GM10248 (cell line): ENCODE data around the gene MBL2.

Experiments used
- CTCF ChIA-PET: fragments of 300-600 bp; sonication (Branson Sonifier 250); formaldehyde crosslinking; extraction: SDS; loops from one replicate; lab custom pipeline; 2021; ENCODE audit warnings: antibody characterized with exemption; lab: Yijun Ruan, JAX
- POLR2A ChIA-PET: fragments of 350-650 bp; sonication (Branson Sonifier 250); formaldehyde crosslinking; extraction: SDS; loops from one replicate; lab custom pipeline; 2020; ENCODE audit warnings: antibody characterized with exemption; lab: Yijun Ruan, JAX
- DNase-seq: peaks from one replicate; pipeline ENCODE4 v3.0.0; 2012; ENCODE audit errors: extremely low spot score
- TF ChIP-seq, protein P1 (sequence below): IDR thresholded peaks from 2 replicates; pipeline ENCODE4 v1.5.1; 2012; ENCODE audit warnings: mild to moderate bottlenecking, low read depth; ENCODE audit errors: extremely low read depth, missing control alignments, control extremely low read depth

The MBL2 gene

DNA sequence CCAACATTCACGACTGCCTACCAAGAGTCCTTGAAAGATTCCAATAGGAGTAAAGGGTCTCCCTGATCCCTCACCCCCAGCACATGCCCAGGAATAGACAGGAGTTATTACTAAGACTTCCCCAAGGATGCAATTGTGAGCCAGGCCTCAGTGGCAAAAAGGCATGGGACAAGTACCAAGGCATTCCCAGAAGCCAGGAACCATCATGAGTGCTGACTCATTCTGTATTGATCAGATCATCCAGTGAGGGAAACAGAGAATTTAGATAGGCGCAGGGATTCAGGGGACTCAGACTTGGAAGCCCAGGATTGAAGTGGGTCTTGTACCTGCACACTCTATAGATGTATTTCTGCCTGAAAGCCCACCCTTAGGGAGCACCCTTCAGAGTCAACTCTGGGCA is 21.2 kb downstream of the MBL2 start:
- no peak for DNase-seq
- POLR2A ChIA-PET, result no interaction called here
- TF ChIP-seq, protein P1, sequence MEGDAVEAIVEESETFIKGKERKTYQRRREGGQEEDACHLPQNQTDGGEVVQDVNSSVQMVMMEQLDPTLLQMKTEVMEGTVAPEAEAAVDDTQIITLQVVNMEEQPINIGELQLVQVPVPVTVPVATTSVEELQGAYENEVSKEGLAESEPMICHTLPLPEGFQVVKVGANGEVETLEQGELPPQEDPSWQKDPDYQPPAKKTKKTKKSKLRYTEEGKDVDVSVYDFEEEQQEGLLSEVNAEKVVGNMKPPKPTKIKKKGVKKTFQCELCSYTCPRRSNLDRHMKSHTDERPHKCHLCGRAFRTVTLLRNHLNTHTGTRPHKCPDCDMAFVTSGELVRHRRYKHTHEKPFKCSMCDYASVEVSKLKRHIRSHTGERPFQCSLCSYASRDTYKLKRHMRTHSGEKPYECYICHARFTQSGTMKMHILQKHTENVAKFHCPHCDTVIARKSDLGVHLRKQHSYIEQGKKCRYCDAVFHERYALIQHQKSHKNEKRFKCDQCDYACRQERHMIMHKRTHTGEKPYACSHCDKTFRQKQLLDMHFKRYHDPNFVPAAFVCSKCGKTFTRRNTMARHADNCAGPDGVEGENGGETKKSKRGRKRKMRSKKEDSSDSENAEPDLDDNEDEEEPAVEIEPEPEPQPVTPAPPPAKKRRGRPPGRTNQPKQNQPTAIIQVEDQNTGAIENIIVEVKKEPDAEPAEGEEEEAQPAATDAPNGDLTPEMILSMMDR, result no peak
- CTCF ChIA-PET, result interaction anchor here (1.2 kb wide), 1 partner anchor 28 kb away, joined by 4 read pairs; no protein-coding TSS in a partner anchor

DNA sequence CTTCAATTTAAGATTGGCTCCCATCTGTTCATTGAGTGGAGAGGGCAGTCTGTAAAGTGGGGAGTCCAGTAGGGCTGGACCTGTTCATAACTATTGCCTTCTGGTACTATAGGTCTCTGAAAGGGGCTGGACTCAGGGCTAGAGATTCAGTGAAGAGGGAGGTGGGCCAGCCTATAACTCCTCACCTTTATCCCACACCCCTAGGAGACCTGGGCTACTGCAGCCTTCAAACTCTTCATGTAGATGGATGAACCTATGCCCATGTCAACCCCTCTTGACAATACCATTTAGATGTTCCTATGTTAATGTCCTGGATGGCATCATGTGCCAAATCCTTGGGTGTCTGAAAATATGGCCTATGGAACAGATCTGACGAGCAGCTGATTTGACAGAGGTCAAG is 22.0 kb downstream of the MBL2 start:
- DNase-seq, result no peak
- TF ChIP-seq, protein P1, result no peak
- CTCF ChIA-PET, result interaction anchor here (12.6 kb wide), 1 partner anchor 26 kb away, joined by 356 read pairs; the partner anchor contains the start of gene MBL2
- POLR2A ChIA-PET, result no interaction called here

DNA sequence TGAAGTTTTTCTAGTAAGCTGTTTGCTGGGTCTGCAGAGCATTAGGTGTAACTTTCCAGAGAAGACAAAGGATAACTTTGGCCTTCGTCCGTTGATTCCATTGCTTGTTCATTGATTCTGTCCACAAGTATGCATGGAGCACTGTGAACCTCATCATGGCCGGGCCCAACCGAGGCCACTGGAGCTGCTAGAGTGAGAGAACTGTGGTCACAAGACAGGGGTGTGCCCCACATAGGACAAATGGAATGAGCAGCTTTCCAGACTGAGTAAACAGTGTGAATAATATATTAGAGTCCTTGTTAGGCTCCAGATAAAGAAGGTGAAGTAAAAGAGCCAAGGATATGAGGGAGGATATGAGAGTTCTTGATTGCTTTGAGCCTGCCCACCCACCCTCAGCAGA is 24.9 kb downstream of the MBL2 start:
- CTCF ChIA-PET, result interaction anchor here (1.5 to 12.6 kb wide), 2 partner anchors 29 to 98 kb away, joined by 4 to 356 read pairs; partner anchors contain the start of gene MBL2
- POLR2A ChIA-PET, result no interaction called here
- DNase-seq, result no peak
- TF ChIP-seq, protein P1, result no peak

DNA sequence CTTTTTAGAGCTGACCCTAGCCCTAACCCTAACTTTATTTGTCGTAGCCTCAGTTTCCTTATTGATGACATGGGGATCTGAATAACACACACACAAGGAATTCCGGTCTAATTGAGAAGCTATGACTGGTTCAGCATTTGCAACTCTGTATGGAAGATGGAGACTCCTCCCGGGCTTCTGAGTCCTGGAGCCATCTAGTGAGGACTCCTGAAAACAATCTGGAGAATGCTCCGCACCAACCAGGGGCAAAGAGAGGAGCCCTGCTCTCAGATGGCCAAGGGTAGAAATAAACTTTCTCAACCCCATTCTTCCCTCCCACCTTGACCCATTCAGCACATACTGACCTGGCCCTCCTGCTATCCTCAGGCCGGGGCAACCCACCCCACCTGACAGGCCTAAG is 26.4 kb downstream of the MBL2 start:
- POLR2A ChIA-PET, result no interaction called here
- CTCF ChIA-PET, result interaction anchor here (1.0 to 12.6 kb wide), 3 partner anchors 8 to 30 kb away, joined by 3 to 356 read pairs (median 6); partner anchors contain the start of gene MBL2

DNA sequence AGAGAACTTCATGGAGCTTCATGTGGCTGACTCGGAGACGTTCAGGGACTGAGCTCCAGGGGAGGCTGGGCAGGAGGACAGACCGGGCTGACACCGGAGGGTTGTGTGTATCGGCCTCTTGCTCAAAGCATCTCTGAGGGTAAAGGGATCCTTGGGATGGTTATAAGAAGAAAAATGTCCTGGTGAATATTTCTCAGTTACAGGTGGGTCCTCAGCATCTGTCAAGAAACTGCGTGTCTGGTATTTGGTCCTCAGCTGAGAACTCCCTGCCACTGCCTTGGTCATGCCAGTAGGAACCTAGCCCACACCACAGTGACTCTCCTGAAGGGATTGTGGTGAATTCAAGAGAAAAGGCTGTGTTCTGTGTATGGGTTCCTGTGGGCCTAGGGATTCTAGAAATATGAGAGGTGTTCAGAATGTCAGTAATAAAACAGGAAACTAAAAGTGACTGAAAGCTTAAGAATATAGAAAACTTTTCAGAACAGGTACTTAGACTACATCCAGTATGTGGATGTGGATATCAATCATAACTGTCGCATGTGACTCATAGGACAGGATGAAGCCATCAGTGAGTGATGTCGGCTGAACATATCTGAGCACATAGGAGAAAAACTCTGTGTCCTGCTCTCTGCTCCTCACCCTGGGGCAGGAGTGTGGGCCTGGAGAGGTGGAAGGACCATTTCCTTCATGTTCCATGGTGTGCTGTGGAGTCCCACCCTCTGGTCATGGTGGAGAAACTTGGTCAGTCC is 28.4 kb downstream of the MBL2 start:
- DNase-seq, result no peak
- ChIA-PET POLR2A (no interaction called here), CTCF (interaction anchor here (1.3 to 12.6 kb wide), 2 partner anchors 20 to 32 kb away, joined by 3 to 356 read pairs; partner anchors contain the start of gene MBL2)
- TF ChIP-seq, protein P1, result no peak

More for the DNA sequence above, 26.4 kb downstream of the MBL2 start:
- DNase-seq, result no peak
- TF ChIP-seq, protein P1, result no peak

DNA sequence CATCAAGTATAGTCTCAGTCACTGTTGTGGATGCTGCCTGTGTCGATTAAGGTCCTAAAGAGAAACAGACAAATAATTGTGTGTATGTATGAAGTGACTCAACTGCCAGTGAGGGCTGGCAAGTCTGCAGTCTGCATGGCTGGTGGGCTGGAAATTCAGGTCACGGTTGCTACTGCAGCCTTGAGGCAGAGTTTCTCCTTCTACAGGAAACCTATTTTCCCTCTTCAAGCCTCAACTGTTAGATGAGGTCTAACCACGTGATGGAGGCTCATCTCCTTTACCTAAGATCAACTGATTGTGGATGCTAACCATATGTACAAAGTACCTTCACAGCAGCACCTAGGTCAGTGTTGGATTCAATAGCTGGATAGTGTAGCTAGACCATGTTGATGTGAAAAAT is 29.9 kb downstream of the MBL2 start:
- TF ChIP-seq, protein P1, result no peak
- ChIA-PET POLR2A (no interaction called here), CTCF (interaction anchor here (1.3 to 12.6 kb wide), 3 partner anchors 13 to 34 kb away, joined by 4 to 356 read pairs (median 5); partner anchors contain the start of gene MBL2)
- no peak for DNase-seq
